GM19099 (cell line): ENCODE measurements around the gene FGR.

Experiments used
- POLR2A ChIP-seq: IDR thresholded peaks from 3 replicates; pipeline ENCODE4 v1.6.1; 2011; ENCODE audit warnings: low read depth; ENCODE audit not compliant: insufficient read length; ENCODE audit errors: extremely low read depth

The FGR gene

GRCh38 chr1:27612718-27613117 is 22.3 kb downstream of the FGR start:
- no peak for TF ChIP-seq POLR2A

GRCh38 chr1:27611450-27611849 is 23.5 kb downstream of the FGR start:
- no peak for TF ChIP-seq POLR2A

GRCh38 chr1:27609618-27610240 is 25.3 kb downstream of the FGR start:
- no peak for TF ChIP-seq POLR2A

GRCh38 chr1:27609210-27609555 is 25.8 kb downstream of the FGR start:
- TF ChIP-seq POLR2A: no peak

- no peak for TF ChIP-seq POLR2A
Measured at GRCh38 chr1:27607239-27607804, 27.7 kb downstream of the FGR start.

- TF ChIP-seq POLR2A: no peak
Measured at GRCh38 chr1:27606708-27607238, 28.2 kb downstream of the FGR start.

- TF ChIP-seq POLR2A: no peak
Measured at GRCh38 chr1:27605796-27606707, 28.9 kb downstream of the FGR start.

- TF ChIP-seq POLR2A: no peak
Measured at GRCh38 chr1:27605300-27605766, 29.7 kb downstream of the FGR start.

- no peak for TF ChIP-seq POLR2A
Measured at GRCh38 chr1:27604579-27605299, 30.2 kb downstream of the FGR start.

GRCh38 chr1:27603681-27604578 is 31.1 kb downstream of the FGR start, which contains the start of gene AHDC1:
Gene AHDC1 (minus strand): TSS chr1:27604144. CDS start chr1:27552115, 52,029 bp downstream.
- TF ChIP-seq POLR2A: peak; percentile 82

GRCh38 chr1:27603309-27603680 is 31.7 kb downstream of the FGR start:
- TF ChIP-seq POLR2A: no peak

GRCh38 chr1:27602462-27603308 is 32.3 kb downstream of the FGR start:
- no peak for TF ChIP-seq POLR2A
